Activated CD4-positive, alpha-beta T cell treated with anti-CD3 and anti-CD28 coated beads for 36 hours (primary cell): ENCODE data around the gene CMSS1. TPM values are rescaled to one million over a fixed set of nuclear protein-coding genes. Genes with fewer than 3 reads are reported as not detected.

Experiments
- ATAC-seq: fragments of 200-7000 bp; cut with Tn5 transposase; one replicate; pipeline ENCODE4 v1.10.0; 2021; ENCODE audit warnings: mild to moderate bottlenecking, moderate library complexity
- CTCF ChIA-PET: fragments of 350-600 bp; sonication (Branson Sonifier 250); formaldehyde crosslinking; loops from one replicate; lab custom pipeline; 2021; ENCODE audit warnings: antibody characterized with exemption; lab: Charles Lee
- POLR2A ChIA-PET: fragments of 350-600 bp; sonication (Branson Sonifier 250); formaldehyde crosslinking; loops from one replicate; lab custom pipeline; 2021; ENCODE audit warnings: antibody characterized with exemption, inconsistent platforms; lab: Charles Lee
- DNase-seq: peaks from one replicate; pipeline ENCODE4 v3.0.0-alpha.2; 2020
- H3K27ac Mint-ChIP-seq: one replicate; pipeline ENCODE4 v1.8.0; 2021; ENCODE audit warnings: mixed read lengths
- H3K27me3 Mint-ChIP-seq: one replicate; pipeline ENCODE4 v1.8.0; 2021; ENCODE audit warnings: mixed read lengths
- H3K36me3 Mint-ChIP-seq: one replicate; pipeline ENCODE4 v1.8.0; 2021; ENCODE audit warnings: low read depth, mixed read lengths
- H3K4me1 Mint-ChIP-seq: one replicate; pipeline ENCODE4 v1.8.0; 2021; ENCODE audit warnings: mixed read lengths
- H3K4me3 Mint-ChIP-seq: one replicate; pipeline ENCODE4 v1.8.0; 2021; ENCODE audit warnings: mild to moderate bottlenecking, moderate library complexity, mixed read lengths
- H3K9me3 Mint-ChIP-seq: one replicate; pipeline ENCODE4 v1.8.0; 2021; ENCODE audit warnings: low read depth, mixed read lengths
- intact Hi-C, 2 experiments: fragments of 100-400 bp; cut with DNase I in 1 of 2; cut with micrococcal nuclease in 1 of 2; formaldehyde crosslinking; loops; one replicate each; pipeline versions ENCODE4 v1.14.2 to v1.15.1; 2022 to 2024; cut with DNase I, micrococcal nuclease
- total RNA-seq, 2 experiments: library from RNA; stranded (reverse); gene quantifications; one replicate each; pipeline ENCODE4 v1.2.3, GENCODE V29; 2021

CMSS1 gene
- total RNA-seq, 2 experiments from 2014 or later, result 94.0 to 96.3 TPM

DNA sequence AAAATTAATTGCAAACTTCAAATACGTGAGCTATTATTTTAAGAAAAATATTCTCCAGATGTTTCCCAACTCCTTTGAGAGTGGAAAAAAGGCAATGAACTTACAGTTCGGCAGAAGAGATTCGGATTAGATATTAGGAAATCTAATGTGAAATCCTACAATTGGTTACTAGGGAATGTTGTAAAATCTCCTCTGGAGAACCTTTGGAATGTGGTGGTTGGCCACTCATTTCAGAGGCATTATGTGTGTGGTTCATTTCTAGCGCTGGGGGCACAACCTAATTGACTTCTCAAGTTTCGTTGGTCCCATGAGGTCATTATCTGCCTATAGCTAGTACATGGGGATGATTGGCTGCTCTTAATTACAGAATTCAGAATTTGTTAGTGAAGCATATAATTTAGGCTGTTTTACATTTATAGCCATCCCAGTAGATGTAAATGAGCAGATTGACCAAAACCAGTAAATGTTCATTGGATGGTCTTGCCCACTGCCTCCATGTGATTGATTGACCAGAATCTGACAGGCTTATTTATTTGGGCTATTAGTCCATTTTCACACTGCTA lies 34.6 kb upstream of the CMSS1 start:
- DNase-seq (no peak), ATAC-seq (no peak)
- CTCF ChIA-PET, result interaction anchor here (0.7 to 1.1 kb wide), 2 partner anchors 10 to 968 kb away, joined by 3 to 4 read pairs; no protein-coding TSS in a partner anchor
- Mint-ChIP-seq H3K4me1 (peaks cover 5% of the 10 kb centered on the region), H3K4me3 (no peak overlapping the region), H3K27ac (no peak overlapping the region), H3K9me3 (no peaks in the 10 kb centered on the region), H3K27me3 (peaks cover 16% of the 10 kb centered on the region), H3K36me3 (no peaks in the 10 kb centered on the region)
- POLR2A ChIA-PET, result interaction anchor here (0.6 kb wide), 1 partner anchor 1320 kb away, joined by 3 read pairs; no protein-coding TSS in a partner anchor
- intact Hi-C loops, result no loop called here

DNA sequence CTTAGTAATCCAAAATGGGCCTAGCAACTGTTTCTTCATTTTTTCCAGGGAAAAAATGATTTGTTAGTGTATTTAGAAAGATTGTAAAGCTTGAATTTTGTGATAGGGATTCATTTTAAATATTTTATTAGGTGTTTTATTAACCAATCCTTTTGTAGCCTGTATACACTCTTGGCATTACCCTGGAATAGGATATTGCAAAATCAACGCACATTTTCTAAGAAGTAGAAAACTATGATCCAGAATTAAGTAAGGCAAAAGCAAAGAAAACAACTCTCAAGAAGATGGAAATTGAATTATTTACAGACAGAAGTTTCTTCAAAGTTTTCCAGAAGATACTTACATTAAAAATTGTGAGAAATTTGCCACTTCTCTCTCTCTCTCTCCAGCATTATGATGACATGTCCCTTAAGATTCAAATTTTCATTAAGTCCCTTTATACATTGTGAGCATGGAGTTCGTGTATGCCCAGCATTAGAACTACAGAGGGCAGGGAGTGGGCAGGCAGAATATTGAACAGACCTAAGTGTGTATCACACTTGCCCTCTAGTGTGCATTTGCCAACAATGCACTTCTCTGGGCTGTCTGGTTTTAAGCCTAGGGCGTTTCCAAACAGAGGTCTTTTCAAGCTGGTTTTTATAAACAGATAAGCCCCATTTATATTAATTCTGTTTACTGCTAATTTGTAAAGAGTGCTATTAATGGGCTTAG lies 28.5 kb upstream of the CMSS1 start:
- intact Hi-C loops, result no loop called here
- H3K4me3 Mint-ChIP-seq, result no peak overlapping the region
- POLR2A ChIA-PET, result no interaction called here
- no peak overlapping the region for H3K27ac Mint-ChIP-seq
- H3K27me3 Mint-ChIP-seq, result peaks cover 4% of the 10 kb centered on the region
- H3K4me1 Mint-ChIP-seq, result no peaks in the 10 kb centered on the region
- no peaks in the 10 kb centered on the region for H3K36me3 Mint-ChIP-seq
- no peaks in the 10 kb centered on the region for H3K9me3 Mint-ChIP-seq
- DNase-seq, result peak; percentile 30
- CTCF ChIA-PET, result interaction anchor here (0.7 kb wide), 1 partner anchor 963 kb away, joined by 3 read pairs; no protein-coding TSS in a partner anchor
- ATAC-seq, result peak; percentile 81

DNA sequence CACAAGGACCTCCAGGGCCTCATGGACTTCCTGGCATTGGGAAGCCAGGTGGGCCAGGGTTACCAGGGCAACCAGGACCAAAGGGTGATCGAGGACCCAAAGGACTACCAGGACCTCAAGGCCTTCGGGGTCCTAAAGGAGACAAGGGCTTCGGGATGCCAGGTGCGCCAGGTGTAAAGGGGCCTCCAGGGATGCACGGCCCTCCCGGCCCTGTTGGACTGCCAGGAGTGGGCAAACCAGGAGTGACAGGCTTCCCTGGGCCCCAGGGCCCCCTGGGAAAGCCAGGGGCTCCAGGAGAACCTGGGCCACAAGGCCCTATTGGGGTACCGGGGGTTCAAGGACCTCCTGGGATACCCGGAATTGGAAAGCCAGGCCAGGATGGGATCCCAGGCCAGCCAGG lies 23.2 kb upstream of the CMSS1 start:
- H3K27ac Mint-ChIP-seq, result no peak overlapping the region

DNA sequence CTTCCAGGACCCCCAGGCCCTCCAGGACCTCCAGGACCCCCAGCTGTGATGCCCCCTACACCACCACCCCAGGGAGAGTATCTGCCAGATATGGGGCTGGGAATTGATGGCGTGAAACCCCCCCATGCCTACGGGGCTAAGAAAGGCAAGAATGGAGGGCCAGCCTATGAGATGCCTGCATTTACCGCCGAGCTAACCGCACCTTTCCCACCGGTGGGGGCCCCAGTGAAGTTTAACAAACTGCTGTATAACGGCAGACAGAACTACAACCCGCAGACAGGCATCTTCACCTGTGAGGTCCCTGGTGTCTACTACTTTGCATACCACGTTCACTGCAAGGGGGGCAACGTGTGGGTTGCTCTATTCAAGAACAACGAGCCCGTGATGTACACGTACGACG lies 22.1 kb upstream of the CMSS1 start:
- Mint-ChIP-seq H3K27me3 (peaks cover 4% of the 10 kb centered on the region), H3K4me3 (no peak overlapping the region), H3K9me3 (no peaks in the 10 kb centered on the region), H3K36me3 (no peaks in the 10 kb centered on the region), H3K4me1 (no peaks in the 10 kb centered on the region), H3K27ac (no peak overlapping the region)
- ChIA-PET CTCF (interaction anchor here (0.7 kb wide), 1 partner anchor 75 kb away, joined by 3 read pairs; no protein-coding TSS in a partner anchor), POLR2A (no interaction called here)
- DNase-seq (no peak), ATAC-seq (no peak)
- intact Hi-C loops, result no loop called here

More for the DNA sequence above, 23.2 kb upstream of the CMSS1 start:
- ATAC-seq (no peak), DNase-seq (no peak)
- intact Hi-C loops, result no loop called here
- no peak overlapping the region for H3K4me3 Mint-ChIP-seq
- CTCF ChIA-PET, result no interaction called here
- no peaks in the 10 kb centered on the region for H3K9me3 Mint-ChIP-seq
- no peaks in the 10 kb centered on the region for H3K36me3 Mint-ChIP-seq
- POLR2A ChIA-PET, result no interaction called here
- H3K27me3 Mint-ChIP-seq, result peaks cover 4% of the 10 kb centered on the region
- no peaks in the 10 kb centered on the region for H3K4me1 Mint-ChIP-seq

DNA sequence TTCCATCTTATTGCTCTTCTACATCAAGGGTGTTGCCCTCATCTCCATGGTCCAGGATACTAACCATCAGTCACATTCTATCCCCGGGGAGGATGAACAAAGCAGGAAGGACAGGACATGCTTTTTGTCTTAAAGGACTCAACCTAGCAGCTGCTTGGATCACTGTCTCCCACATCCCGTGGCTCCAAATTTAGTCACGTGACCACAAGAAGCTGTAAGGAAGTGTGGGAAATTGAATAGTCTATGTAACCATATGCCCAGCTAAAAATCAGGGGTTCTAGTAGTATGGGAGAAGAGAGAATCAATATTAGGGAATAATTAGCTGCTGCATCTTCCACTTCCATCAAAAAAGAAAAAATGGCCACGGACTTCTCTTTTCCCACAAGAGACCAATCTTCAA lies 18.2 kb upstream of the CMSS1 start:
- ChIA-PET POLR2A (no interaction called here), CTCF (interaction anchor here (1.4 kb wide), 1 partner anchor 9 kb away, joined by 4 read pairs; no protein-coding TSS in a partner anchor)
- Mint-ChIP-seq H3K4me1 (no peaks in the 10 kb centered on the region), H3K4me3 (no peak overlapping the region), H3K9me3 (peaks cover 5% of the 10 kb centered on the region), H3K27me3 (no peaks in the 10 kb centered on the region), H3K27ac (no peak overlapping the region), H3K36me3 (peaks cover 6% of the 10 kb centered on the region)
- no peak for ATAC-seq
- intact Hi-C loops, result no loop called here
- no peak for DNase-seq

DNA sequence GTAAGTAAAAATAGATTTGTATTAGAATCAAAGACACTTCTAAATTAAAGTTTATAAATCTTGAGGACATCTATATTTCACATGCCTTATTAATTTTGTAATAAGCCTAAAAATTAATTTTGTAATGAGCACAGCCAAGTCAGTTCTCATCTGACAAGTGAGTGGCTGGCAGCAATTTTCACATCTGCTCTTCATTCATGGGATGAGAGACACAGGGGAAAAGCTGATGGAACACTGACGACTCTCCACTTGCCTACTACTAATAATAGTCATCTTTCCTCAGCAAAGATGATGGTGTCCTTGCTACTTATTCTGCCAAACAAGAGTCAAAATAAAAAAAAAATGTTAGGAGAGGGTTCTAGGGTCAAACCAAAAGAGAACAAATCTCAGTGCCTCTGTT lies 14.4 kb upstream of the CMSS1 start:
- ChIA-PET CTCF (interaction anchor here (0.8 kb wide), 1 partner anchor 24 kb away, joined by 3 read pairs; no protein-coding TSS in a partner anchor), POLR2A (no interaction called here)
- no peaks in the 10 kb centered on the region for H3K4me1 Mint-ChIP-seq
- no peaks in the 10 kb centered on the region for H3K27me3 Mint-ChIP-seq
- peaks cover 13% of the 10 kb centered on the region for H3K36me3 Mint-ChIP-seq
- H3K4me3 Mint-ChIP-seq, result no peak overlapping the region
- H3K27ac Mint-ChIP-seq, result no peak overlapping the region
- intact Hi-C loops, result no loop called here
- peaks cover 14% of the 10 kb centered on the region for H3K9me3 Mint-ChIP-seq
- DNase-seq (no peak), ATAC-seq (no peak)

DNA sequence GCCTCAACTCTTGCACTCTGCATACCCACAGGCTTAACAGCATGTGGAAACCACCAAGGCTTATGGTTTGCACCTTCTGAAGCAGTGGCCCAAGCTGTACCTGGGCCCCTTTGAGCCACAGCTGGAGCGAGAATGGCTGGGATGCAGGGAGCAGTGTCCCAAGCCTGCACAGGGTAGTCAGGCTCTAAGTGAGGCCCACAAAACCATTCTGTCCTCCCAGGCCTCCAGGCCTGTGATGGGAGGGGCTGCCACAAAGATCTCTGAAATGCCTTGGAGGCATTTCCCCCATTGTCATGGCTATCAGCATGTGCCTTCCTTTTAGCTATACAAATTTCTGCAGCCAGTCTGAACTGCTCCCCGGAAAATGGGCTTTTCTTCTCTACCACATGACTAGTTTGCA lies 12.5 kb upstream of the CMSS1 start:
- Mint-ChIP-seq H3K4me3 (no peak overlapping the region), H3K36me3 (peaks cover 13% of the 10 kb centered on the region), H3K27me3 (no peaks in the 10 kb centered on the region), H3K4me1 (no peaks in the 10 kb centered on the region), H3K27ac (no peak overlapping the region), H3K9me3 (peaks cover 14% of the 10 kb centered on the region)
- ChIA-PET POLR2A (no interaction called here), CTCF (no interaction called here)
- ATAC-seq (no peak), DNase-seq (no peak)
- intact Hi-C loops, result loop anchor here in 1 of 2 experiments (5.0 kb wide), 2 partner anchors 783 to 988 kb away; no protein-coding TSS in a partner anchor

DNA sequence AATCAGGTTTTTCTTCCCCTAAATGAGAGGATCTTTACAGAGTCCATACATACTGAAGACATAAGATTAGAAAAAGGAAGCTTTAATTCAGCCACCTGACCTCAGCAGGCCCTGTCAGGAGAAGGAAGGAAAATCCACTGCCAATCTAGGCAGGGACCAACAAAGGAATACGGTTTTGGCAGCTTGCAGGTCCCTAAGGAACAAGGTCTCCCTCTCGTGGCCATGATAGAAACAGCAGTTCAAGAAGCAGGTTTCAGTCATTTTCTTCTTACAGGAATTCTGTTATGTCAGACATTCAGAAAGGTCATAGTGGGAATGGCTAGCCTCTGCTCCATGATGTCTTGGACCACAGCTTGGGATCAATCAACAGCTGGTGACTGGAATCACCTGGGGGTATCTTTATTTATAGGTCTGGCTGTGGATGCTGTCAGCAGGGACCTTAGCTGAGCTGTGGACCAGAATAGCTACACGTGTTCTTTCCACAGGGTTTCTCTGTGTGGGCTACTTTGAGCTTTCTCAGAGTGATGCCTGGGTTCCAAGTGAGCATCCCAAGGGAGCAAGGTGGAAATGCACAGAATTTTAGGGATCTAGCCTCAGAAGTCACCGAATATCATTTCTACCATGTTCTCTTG lies 9.4 kb upstream of the CMSS1 start:
- peak; percentile 51 for DNase-seq
- H3K9me3 Mint-ChIP-seq, result peaks cover 12% of the 10 kb centered on the region
- H3K4me1 Mint-ChIP-seq, result no peaks in the 10 kb centered on the region
- intact Hi-C loops, result loop anchor here in 1 of 2 experiments (5.0 kb wide), 2 partner anchors 786 to 991 kb away; no protein-coding TSS in a partner anchor
- no peaks in the 10 kb centered on the region for H3K27me3 Mint-ChIP-seq
- H3K36me3 Mint-ChIP-seq, result peaks cover 12% of the 10 kb centered on the region
- no peak overlapping the region for H3K4me3 Mint-ChIP-seq
- CTCF ChIA-PET, result interaction anchor here (0.6 to 2.8 kb wide), 13 partner anchors 9 to 501 kb away, joined by 3 to 10 read pairs (median 4); partner anchors contain the start of gene CMSS1
- POLR2A ChIA-PET, result interaction anchor here (0.5 kb wide), 1 partner anchor 382 kb away, joined by 4 read pairs; no protein-coding TSS in a partner anchor
- H3K27ac Mint-ChIP-seq, result no peak overlapping the region
- ATAC-seq, result no peak

DNA sequence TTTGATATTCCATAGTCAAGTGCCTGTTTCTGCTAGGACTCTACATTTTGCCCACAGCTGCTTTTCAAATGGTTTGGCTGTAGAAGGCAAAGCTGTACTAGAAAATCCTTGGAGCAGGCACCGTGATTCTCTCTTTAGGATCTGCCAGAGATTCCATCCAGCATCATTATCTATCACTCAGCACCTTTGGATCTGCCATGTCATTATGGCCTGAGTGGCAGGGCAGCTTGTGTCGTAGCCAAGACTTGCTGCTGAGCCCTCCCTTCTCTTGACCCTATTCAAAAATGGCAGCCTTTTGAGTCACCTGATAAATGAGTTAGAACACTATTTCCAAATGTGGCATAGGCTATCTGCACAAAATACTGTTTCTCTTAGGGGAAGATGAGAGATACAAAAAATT lies 8.1 kb upstream of the CMSS1 start:
- POLR2A ChIA-PET, result no interaction called here
- DNase-seq (no peak), ATAC-seq (no peak)
- H3K36me3 Mint-ChIP-seq, result peaks cover 6% of the 10 kb centered on the region
- H3K9me3 Mint-ChIP-seq, result peaks cover 8% of the 10 kb centered on the region
- no peaks in the 10 kb centered on the region for H3K27me3 Mint-ChIP-seq
- intact Hi-C loops, result loop anchor here in 1 of 2 experiments (5.0 kb wide), 2 partner anchors 787 to 992 kb away; no protein-coding TSS in a partner anchor
- H3K27ac Mint-ChIP-seq, result no peak overlapping the region
- no peak overlapping the region for H3K4me3 Mint-ChIP-seq
- no peaks in the 10 kb centered on the region for H3K4me1 Mint-ChIP-seq
- CTCF ChIA-PET, result interaction anchor here (1.1 to 2.8 kb wide), 2 partner anchors 8 to 992 kb away, joined by 3 to 10 read pairs; partner anchors contain the start of gene CMSS1

DNA sequence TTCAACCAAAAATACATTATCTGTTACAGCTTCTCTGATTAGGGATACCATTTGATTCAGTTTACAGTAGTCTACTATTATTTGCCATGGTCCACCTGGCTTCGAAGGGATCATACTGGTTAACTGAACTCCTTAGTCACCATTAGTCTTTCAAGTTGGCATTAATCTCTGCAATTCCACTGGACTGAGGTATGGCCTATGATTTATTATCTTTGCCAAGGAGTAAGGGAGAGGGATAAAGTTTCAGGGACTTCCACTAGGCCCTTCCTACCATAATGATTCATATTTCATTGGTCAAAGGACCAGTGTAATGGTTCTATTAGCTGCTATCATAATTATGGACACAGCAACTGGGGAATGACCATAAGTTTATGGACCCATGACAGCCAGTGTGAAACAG lies 7.3 kb upstream of the CMSS1 start:
- no peak overlapping the region for H3K27ac Mint-ChIP-seq
- intact Hi-C loops, result loop anchor here in 1 of 2 experiments (10.0 kb wide), 2 partner anchors 684 to 1216 kb away; partner anchors contain the start of genes CPOX and TMEM45A

DNA sequence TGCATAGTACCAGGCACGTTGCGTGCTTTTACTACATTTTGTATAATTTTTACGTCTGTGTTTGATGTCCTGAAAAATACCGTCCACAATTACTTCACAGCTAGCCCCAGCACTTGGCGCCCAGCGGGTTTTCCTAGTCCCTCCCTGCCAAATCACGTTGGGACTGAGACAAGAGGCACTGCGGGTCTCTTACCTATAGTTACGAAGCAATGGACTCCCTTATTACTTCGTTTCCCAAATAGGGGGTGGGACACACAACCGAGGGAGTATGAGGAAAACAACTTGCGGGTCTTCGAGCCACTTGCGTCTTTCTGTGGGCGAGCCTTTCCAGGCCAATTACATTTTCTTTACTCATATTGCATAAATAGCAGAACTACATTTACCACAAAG lies 620 bp upstream of the CMSS1 start:
- H3K27me3 Mint-ChIP-seq, result no peaks in the 10 kb centered on the region
- ChIA-PET CTCF (interaction anchor here (1.0 to 2.3 kb wide), 4 partner anchors 8 to 51 kb away, joined by 3 to 10 read pairs (median 6); no protein-coding TSS in a partner anchor), POLR2A (interaction anchor here (0.6 kb wide), 1 partner anchor 453 kb away, joined by 3 read pairs; no protein-coding TSS in a partner anchor)
- H3K36me3 Mint-ChIP-seq, result peaks cover 17% of the 10 kb centered on the region
- ATAC-seq (no peak), DNase-seq (peak; percentile 24)
- peak overlapping the region; percentile 85 for H3K4me3 Mint-ChIP-seq
- intact Hi-C loops, result loop anchor here (1.0 to 10.0 kb wide), 9 partner anchors 443 to 1995 kb away; partner anchors contain the start of genes CLDND1 (in 2 of the 2), DCBLD2 (in 2 of the 2), LNP1 (in 2 of the 2) and TBC1D23 (in 2 of the 2)
- peak overlapping the region; percentile 97 for H3K27ac Mint-ChIP-seq
- H3K4me1 Mint-ChIP-seq, result peaks cover 42% of the 10 kb centered on the region
- no peaks in the 10 kb centered on the region for H3K9me3 Mint-ChIP-seq

More for the DNA sequence above, 7.3 kb upstream of the CMSS1 start:
- CTCF ChIA-PET, result no interaction called here
- H3K4me1 Mint-ChIP-seq, result no peaks in the 10 kb centered on the region
- peaks cover 5% of the 10 kb centered on the region for H3K9me3 Mint-ChIP-seq
- no peak for DNase-seq
- H3K36me3 Mint-ChIP-seq, result peaks cover 5% of the 10 kb centered on the region
- POLR2A ChIA-PET, result no interaction called here
- ATAC-seq, result no peak
- no peaks in the 10 kb centered on the region for H3K27me3 Mint-ChIP-seq
- H3K4me3 Mint-ChIP-seq, result no peak overlapping the region
